T-cell (primary cell): ENCODE data around the gene VAMP2. TPM values are rescaled to one million over a fixed set of nuclear protein-coding genes. Genes with fewer than 3 reads are reported as not detected.

Source experiments
- ATAC-seq, 4 experiments: fragments of 200-7000 bp in 3 of 4; fragments of 150-1000 bp in 1 of 4; cut with Tn5 transposase; replicated peaks in 1 of 4; 1 replicate in 3 of 4; 2 replicates in 1 of 4; pipeline ENCODE4 v1.10.0; 2021; ENCODE audit warnings: moderate library complexity in 3 of 4, mild to moderate bottlenecking in 2 of 4, moderate number of reproducible peaks in 1 of 4
- CTCF ChIA-PET, 2 donors: fragments of 300-600 bp; sonication (Branson Sonifier 250); formaldehyde crosslinking; loops; one replicate each; lab custom pipeline; 2022; ENCODE audit warnings: antibody characterized with exemption in 2 of 2; lab: Charles Lee
- POLR2A ChIA-PET, 2 donors: fragments of 300-600 bp; sonication (Branson Sonifier 250); formaldehyde crosslinking; loops; one replicate each; lab custom pipeline; 2022; ENCODE audit warnings: antibody characterized with exemption in 2 of 2; lab: Charles Lee
- DNase-seq, 35 experiments: peaks; one replicate each; pipeline versions ENCODE4 v3.0.0 to v3.0.0-alpha.2; 2013 to 2023
- H3K27ac ChIP-seq: one replicate; pipeline ENCODE4 v1.5.1; 2013; ENCODE audit warnings: low read length
- H3K27me3 ChIP-seq, 2 experiments: replicated peaks in 1 of 2; 1 replicate in 1 of 2; 2 replicates in 1 of 2; pipeline versions ENCODE4 v1.6.1 to v1.7.0; 2013; ENCODE audit warnings: low read length in 1 of 2, mixed read lengths in 1 of 2; ENCODE audit not compliant: control insufficient read depth in 2 of 2, insufficient read depth in 2 of 2; ENCODE audit errors: extremely low read depth in 1 of 2
- H3K36me3 ChIP-seq, 2 donors: 1 replicate in 1 of 2; 2 replicates in 1 of 2; pipeline versions ENCODE4 v1.6.1 to v1.7.0; 2013; ENCODE audit warnings: low read length in 1 of 2; ENCODE audit not compliant: control insufficient read depth in 2 of 2, insufficient read depth in 1 of 2; ENCODE audit errors: extremely low read depth in 1 of 2
- H3K4me1 ChIP-seq, 2 experiments: 1 replicate in 1 of 2; 2 replicates in 1 of 2; pipeline versions ENCODE4 v1.6.1 to v1.7.0; 2013; ENCODE audit warnings: low read length in 2 of 2, mixed read lengths in 1 of 2; ENCODE audit not compliant: insufficient read depth in 2 of 2, control insufficient read depth in 1 of 2; ENCODE audit errors: extremely low read depth in 1 of 2
- H3K4me3 ChIP-seq, 2 donors: 1 replicate in 1 of 2; 2 replicates in 1 of 2; pipeline versions ENCODE4 v1.5.1 to v1.7.0; 2013; ENCODE audit warnings: mild to moderate bottlenecking in 2 of 2, low read length in 1 of 2, moderate library complexity in 1 of 2; ENCODE audit not compliant: control insufficient read depth in 1 of 2; ENCODE audit errors: extremely low read depth in 1 of 2
- H3K9me3 ChIP-seq: 2 replicates; pipeline ENCODE4 v1.7.0; 2013
- H3K27ac Mint-ChIP-seq, 2 donors: one replicate each; pipeline ENCODE4 v1.8.0; 2020 to 2021; ENCODE audit warnings: mild to moderate bottlenecking in 2 of 2, mixed read lengths in 2 of 2
- H3K27me3 Mint-ChIP-seq, 2 donors: one replicate each; pipeline ENCODE4 v1.8.0; 2021 to 2022; ENCODE audit warnings: mixed read lengths in 2 of 2
- H3K36me3 Mint-ChIP-seq: one replicate; pipeline ENCODE4 v1.8.0; 2021; ENCODE audit warnings: mixed read lengths
- H3K4me1 Mint-ChIP-seq, 3 donors: one replicate each; pipeline ENCODE4 v1.8.0; 2020 to 2022; ENCODE audit warnings: mixed read lengths in 3 of 3, mild to moderate bottlenecking in 1 of 3
- H3K4me3 Mint-ChIP-seq, 3 donors: one replicate each; pipeline ENCODE4 v1.8.0; 2020 to 2022; ENCODE audit warnings: mild to moderate bottlenecking in 3 of 3, mixed read lengths in 3 of 3, moderate library complexity in 3 of 3
- H3K9me3 Mint-ChIP-seq, 3 donors: one replicate each; pipeline ENCODE4 v1.8.0; 2020 to 2022; ENCODE audit warnings: mixed read lengths in 3 of 3
- WGBS: methylation state at CpG from one replicate; pipeline ENCODE4 v1.1.5; 2013; ENCODE audit warnings: missing lambda C conversion rate; ENCODE audit not compliant: insufficient coverage; 5-methylcytosine and 5-hydroxymethylcytosine counted together
- total RNA-seq, 35 experiments: library from RNA in 6 of 35; stranded (reverse) in 6 of 35; fragments of 120-200 nt in 1 of 35; gene quantifications; one replicate each; pipeline versions ENCODE4 v1.2.1 to v1.2.4 and lab custom pipeline; 2013 to 2026

The VAMP2 gene
- total RNA-seq, 5 donors from 2014 or later (not counting 1 experiment from before 2014, with no cell fraction given): 160 to 243 (median 186) TPM

GRCh38 chr17:8192070-8192815, 29.5 kb upstream of the VAMP2 start:
- Histone ChIP-seq H3K27ac (peak overlapping the region; percentile 73), H3K9me3 (no peaks in the 10 kb centered on the region), H3K36me3 (no peaks in the 10 kb centered on the region), H3K27me3 (no peaks in the 10 kb centered on the region), H3K4me3 (peak overlapping the region in 1 of 2 donors; percentile 33), H3K4me1 (peaks cover 27 to 56% of the 10 kb centered on the region in 2 experiments)
- peaks cover 0 to 18% (median 11%) of the 10 kb centered on the region in 3 donors for H3K4me1 Mint-ChIP-seq
- WGBS: 33% methylated on average over 7 of the region's 12 CpGs
- H3K9me3 Mint-ChIP-seq: no peaks in the 10 kb centered on the region
- POLR2A ChIA-PET: interaction anchor here (0.6 to 2.0 kb wide), 7 partner anchors 19 to 109 kb away, joined by 3 to 9 read pairs (median 3); no protein-coding TSS in a partner anchor
- peak in 28 of 35 experiments; percentile 36 to 82 (median 46) for DNase-seq
- no peaks in the 10 kb centered on the region for H3K36me3 Mint-ChIP-seq
- CTCF ChIA-PET: interaction anchor here (0.5 to 1.3 kb wide), 7 partner anchors 16 to 511 kb away, joined by 3 to 6 read pairs (median 3); partner anchors contain the start of gene AURKB (in 1 of the 2)
- no peaks in the 10 kb centered on the region for H3K27me3 Mint-ChIP-seq
- no peak overlapping the region for H3K4me3 Mint-ChIP-seq
- peak; percentile 5 to 27 (median 21) for ATAC-seq
- H3K27ac Mint-ChIP-seq: no peak overlapping the region

- H3K4me3 ChIP-seq: peak overlapping the region; percentile 30 to 74
- H3K4me1 ChIP-seq: peaks cover 27 to 66% of the 10 kb centered on the region in 2 experiments
- no peak for ATAC-seq
- H3K27me3 ChIP-seq: no peaks in the 10 kb centered on the region
- Mint-ChIP-seq H3K36me3 (no peaks in the 10 kb centered on the region), H3K9me3 (no peaks in the 10 kb centered on the region), H3K27ac (peak overlapping the region; percentile 91 to 93), H3K4me1 (peaks cover 0 to 13% (median 11%) of the 10 kb centered on the region in 3 donors), H3K4me3 (no peak overlapping the region), H3K27me3 (no peaks in the 10 kb centered on the region)
- no peaks in the 10 kb centered on the region for H3K9me3 ChIP-seq
- DNase-seq: no peak
- H3K27ac ChIP-seq: peak overlapping the region; percentile 33
- CTCF ChIA-PET: interaction anchor here in 1 of 2 donors (0.6 to 2.3 kb wide), 6 partner anchors 17 to 111 kb away, joined by 3 to 12 read pairs (median 5); partner anchors contain the start of gene CTC1
- H3K36me3 ChIP-seq: no peaks in the 10 kb centered on the region
- WGBS: 14% methylated on average over 2 of the region's 6 CpGs
- POLR2A ChIA-PET: interaction anchor here (0.6 to 1.5 kb wide), 9 partner anchors 9 to 58 kb away, joined by 3 to 8 read pairs (median 6); partner anchors contain the start of gene PFAS (in 1 of the 2)
These were observed 27.8 kb upstream of the VAMP2 start for GRCh38 chr17:8190506-8190905.

GRCh38 chr17:8189711-8190477, 27.1 kb upstream of the VAMP2 start, which contains the start of gene BORCS6:
TSS of gene BORCS6 (minus strand) at chr17:8190180. CDS start at chr17:8190140, 40 bp downstream.
- WGBS: under 1% methylated on average over 61 of the region's 70 CpGs
- H3K27ac ChIP-seq: peak within 1 kb of the TSS; percentile 89
- peak within 1 kb of the TSS; percentile 74 to 77 for H3K4me3 ChIP-seq
- H3K27me3 ChIP-seq: no peaks in the 10 kb centered on the region
- ChIA-PET POLR2A (interaction anchor here (0.6 to 3.4 kb wide), 10 partner anchors 10 to 59 kb away, joined by 3 to 18 read pairs (median 6); partner anchors contain the start of genes AURKB (in 1 of the 2) and PFAS (in 1 of the 2)), CTCF (interaction anchor here in 1 of 2 donors (0.5 to 2.3 kb wide), 7 partner anchors 17 to 111 kb away, joined by 3 to 12 read pairs (median 4); partner anchors contain the start of gene CTC1)
- H3K9me3 ChIP-seq: no peaks in the 10 kb centered on the region
- H3K4me1 ChIP-seq: peaks cover 28 to 68% of the 10 kb centered on the region in 2 experiments
- H3K36me3 Mint-ChIP-seq: no peaks in the 10 kb centered on the region
- ATAC-seq (peak; percentile 70 to 75 (median 72)), DNase-seq (peak; percentile 78 to 98 (median 95))
- no peaks in the 10 kb centered on the region for H3K9me3 Mint-ChIP-seq
- peaks cover 0 to 13% (median 11%) of the 10 kb centered on the region in 3 donors for H3K4me1 Mint-ChIP-seq
- H3K4me3 Mint-ChIP-seq: no peak within 1 kb of the TSS
- H3K36me3 ChIP-seq: no peaks in the 10 kb centered on the region
- H3K27me3 Mint-ChIP-seq: no peaks in the 10 kb centered on the region
- peak within 1 kb of the TSS; percentile 91 to 93 for H3K27ac Mint-ChIP-seq

GRCh38 chr17:8189041-8189710, 26.4 kb upstream of the VAMP2 start:
- H3K4me3 Mint-ChIP-seq: no peak overlapping the region
- Histone ChIP-seq H3K27ac (peak overlapping the region; percentile 89), H3K36me3 (no peaks in the 10 kb centered on the region), H3K9me3 (no peaks in the 10 kb centered on the region), H3K4me3 (peak overlapping the region; percentile 74 to 77), H3K27me3 (no peaks in the 10 kb centered on the region), H3K4me1 (peaks cover 28 to 72% of the 10 kb centered on the region in 2 experiments)
- peak in 10 of 35 experiments; percentile 18 to 61 (median 31) for DNase-seq
- peak in 1 of 4 experiments; percentile 0 for ATAC-seq
- ChIA-PET POLR2A (interaction anchor here (1.1 to 3.4 kb wide), 6 partner anchors 16 to 60 kb away, joined by 3 to 18 read pairs (median 7); partner anchors contain the start of genes AURKB (in 1 of the 2) and PFAS (in 1 of the 2)), CTCF (interaction anchor here in 1 of 2 donors (2.3 to 3.8 kb wide), 2 partner anchors 32 to 70 kb away, joined by 12 to 23 read pairs; partner anchors contain the start of gene ALOXE3)
- H3K9me3 Mint-ChIP-seq: no peaks in the 10 kb centered on the region
- no peaks in the 10 kb centered on the region for H3K27me3 Mint-ChIP-seq
- H3K27ac Mint-ChIP-seq: peak overlapping the region in 1 of 2 donors; percentile 91
- peaks cover under 1 to 16% (median 14%) of the 10 kb centered on the region in 3 donors for H3K4me1 Mint-ChIP-seq
- 6% methylated on average over 62 of the region's 67 CpGs for WGBS
- H3K36me3 Mint-ChIP-seq: no peaks in the 10 kb centered on the region

- DNase-seq: peak in 9 of 35 experiments; percentile 13 to 48 (median 34)
- H3K4me1 ChIP-seq: peaks cover 28 to 72% of the 10 kb centered on the region in 2 experiments
- Mint-ChIP-seq H3K36me3 (no peaks in the 10 kb centered on the region), H3K4me1 (peaks cover 7 to 20% (median 15%) of the 10 kb centered on the region in 3 donors), H3K27ac (no peak overlapping the region), H3K9me3 (no peaks in the 10 kb centered on the region), H3K27me3 (no peaks in the 10 kb centered on the region), H3K4me3 (no peak overlapping the region)
- POLR2A ChIA-PET: interaction anchor here (0.5 to 3.4 kb wide), 11 partner anchors 15 to 882 kb away, joined by 3 to 18 read pairs (median 5); partner anchors contain the start of genes AURKB (in 1 of the 2) and SLC25A35 (in 1 of the 2)
- no peaks in the 10 kb centered on the region for H3K9me3 ChIP-seq
- WGBS: 36% methylated on average over 7 of the region's 12 CpGs
- peak overlapping the region; percentile 74 to 77 for H3K4me3 ChIP-seq
- H3K27ac ChIP-seq: peak overlapping the region; percentile 77
- CTCF ChIA-PET: interaction anchor here (0.6 to 3.8 kb wide), 8 partner anchors 15 to 1177 kb away, joined by 3 to 23 read pairs (median 6); partner anchors contain the start of gene ALOXE3 (in 1 of the 2)
- no peak for ATAC-seq
- H3K27me3 ChIP-seq: no peaks in the 10 kb centered on the region
- H3K36me3 ChIP-seq: no peaks in the 10 kb centered on the region
These were observed 25.6 kb upstream of the VAMP2 start for GRCh38 chr17:8188263-8188839.
